Measurements from ENCODE around the gene CDK6. TPM values are rescaled to one million over a fixed set of nuclear protein-coding genes. Genes with fewer than 3 reads are reported as not detected.

Gene CDK6
- total RNA-seq, 2 donors from 2014 or later = 278 to 404 TPM

Other genes with a start within 250 kb of the CDK6 start
- 10 to 100 TPM; 31.1 to 62.6 TPM for gene FAM133B, start 246.2 kb downstream of the CDK6 start, total RNA-seq

Measured in natural killer cell treated with Interleukin-12 subunit alpha and Interleukin-12 subunit beta and Interleukin-15 and Interleukin-18, amount 100 ng/mL, for 72 hours (primary cell).